ENCODE measurements around the gene GYPA.
"Not testable (repeated sequence)": the region's sequence is repeated elsewhere in the genome, so short reads cannot be mapped to it uniquely, and the experiment has no call there.

DNA sequence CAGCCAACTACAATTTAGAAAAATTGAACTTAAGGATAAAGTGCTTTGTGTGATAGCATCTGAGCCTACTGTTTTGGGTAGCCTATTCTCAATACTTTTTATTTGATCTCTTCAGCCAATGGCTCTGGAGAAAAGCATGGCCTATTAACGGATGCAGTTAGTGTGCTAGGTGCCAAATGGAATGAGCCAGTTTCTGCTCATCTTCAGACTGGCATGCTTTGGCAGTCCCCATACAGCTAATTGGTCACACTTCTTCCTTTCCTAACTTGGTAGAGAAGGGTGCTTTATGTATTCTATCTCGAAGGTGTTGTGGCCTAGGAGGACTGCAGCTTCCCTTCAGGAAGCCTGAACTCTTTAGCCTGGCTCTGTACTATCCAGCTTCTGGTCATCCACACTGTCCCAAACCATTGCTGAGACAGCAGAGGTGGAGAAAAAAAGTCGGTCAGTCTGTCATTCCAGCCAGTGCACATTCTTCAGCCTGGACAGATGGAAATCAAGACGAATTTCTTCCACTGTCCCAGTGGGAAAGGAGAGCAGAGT lies 11.1 kb downstream of the GYPA start:
- not testable (repeated sequence) for TF ChIP-seq CTCF, POLR2A (IDR thresholded peaks at IDR 0.05)

Measured in adrenal gland (tissue), 5 donors.